Ishikawa (cell line): Measurements from ENCODE around the gene CBX8.

Experiments used
- CEBPB ChIP-seq: IDR thresholded peaks from 2 replicates; pipeline ENCODE4 v1.6.1; 2012
- EP300 ChIP-seq: IDR thresholded peaks from 2 replicates; pipeline ENCODE4 v1.6.1; 2012; ENCODE audit warnings: borderline replicate concordance
- MAX ChIP-seq: IDR thresholded peaks from 2 replicates; pipeline ENCODE4 v1.6.1; 2012
- RAD21 ChIP-seq: IDR thresholded peaks from 2 replicates; pipeline ENCODE4 v1.6.1; 2012; ENCODE audit warnings: low read depth
- TAF1 ChIP-seq: IDR thresholded peaks from 2 replicates; pipeline ENCODE4 v1.6.1; 2012; ENCODE audit warnings: low read depth, mild to moderate bottlenecking
- TCF12 ChIP-seq: IDR thresholded peaks from 2 replicates; pipeline ENCODE4 v1.6.1; 2012; ENCODE audit warnings: low read depth
- USF1 ChIP-seq: IDR thresholded peaks from 2 replicates; pipeline ENCODE4 v1.6.1; 2012
- ZBTB7A ChIP-seq: IDR thresholded peaks from 2 replicates; pipeline ENCODE4 v1.6.1; 2012; ENCODE audit warnings: low read depth

GRCh38 chr17:79746889-79747507 is 49.9 kb downstream of the CBX8 start:
- no peak for TF ChIP-seq ZBTB7A
- no peak for TF ChIP-seq RAD21
- no peak for TF ChIP-seq MAX
- no peak for TF ChIP-seq EP300
- TF ChIP-seq TCF12 = no peak
- TF ChIP-seq TAF1 = no peak
- TF ChIP-seq USF1 = no peak
- TF ChIP-seq CEBPB = no peak
